NCI-H524 treated with DMSO at 0.1 percent for 48 hours (cell line): ENCODE data around the gene GALNT11.
"Not testable (repeated sequence)": the region's sequence is repeated elsewhere in the genome, so short reads cannot be mapped to it uniquely, and the experiment has no call there.

Experiments used
- DNase-seq: peaks from one replicate; lab custom pipeline; 2025; lab: John Stamatoyannopoulos, UW

The GALNT11 gene

GRCh38 chr7:152075379-152075778, 49.9 kb downstream of the GALNT11 start:
- not testable (repeated sequence) for DNase-seq

DNA sequence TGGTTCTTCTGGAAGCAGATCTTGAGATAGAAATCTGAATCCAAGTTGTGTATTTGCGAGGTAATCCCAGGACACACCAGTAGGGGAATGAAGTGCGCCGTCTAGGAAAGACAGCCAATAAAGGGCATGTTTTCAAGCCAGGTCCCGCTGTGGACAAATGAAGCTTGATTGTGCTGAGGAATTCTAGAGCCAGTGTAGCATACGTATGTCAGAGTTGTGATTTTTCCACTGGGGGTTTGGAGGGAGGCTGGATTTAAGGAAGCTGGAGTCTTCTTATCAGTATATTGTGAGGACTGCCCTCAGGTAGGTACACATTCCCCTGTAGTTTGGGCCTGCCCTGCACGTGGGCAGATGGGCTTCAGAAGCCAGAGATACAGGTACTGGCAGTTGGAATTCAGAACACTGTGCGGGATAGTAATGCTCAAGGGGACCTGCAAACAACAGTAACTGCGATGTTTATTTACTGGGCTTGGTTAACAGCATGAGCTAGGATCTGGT, 50.9 kb downstream of the GALNT11 start:
- no peak for DNase-seq

GRCh38 chr7:152076940-152077933, 51.8 kb downstream of the GALNT11 start:
- no peak for DNase-seq

DNA sequence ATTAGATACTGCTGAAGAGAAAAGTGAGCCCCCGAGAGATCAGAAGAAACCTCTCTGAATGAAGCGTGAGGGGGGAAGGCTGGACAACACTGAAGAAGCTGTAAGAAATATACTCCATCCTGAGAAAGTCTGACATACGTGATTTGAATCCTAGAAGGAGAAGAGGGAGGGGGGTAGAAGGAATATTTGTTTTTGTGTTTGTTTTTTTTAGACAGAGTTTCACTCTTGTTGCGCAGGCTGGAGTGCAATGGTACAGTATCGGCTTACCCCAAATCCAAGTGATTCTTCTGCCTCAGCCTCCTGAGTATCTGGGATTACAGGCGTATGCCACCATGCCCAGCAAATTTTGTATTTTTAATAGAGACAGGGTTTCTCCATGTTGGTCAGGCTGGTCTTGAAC, 52.6 kb downstream of the GALNT11 start:
- no peak for DNase-seq

GRCh38 chr7:152078786-152079185, 53.3 kb downstream of the GALNT11 start:
- DNase-seq: no peak

DNA sequence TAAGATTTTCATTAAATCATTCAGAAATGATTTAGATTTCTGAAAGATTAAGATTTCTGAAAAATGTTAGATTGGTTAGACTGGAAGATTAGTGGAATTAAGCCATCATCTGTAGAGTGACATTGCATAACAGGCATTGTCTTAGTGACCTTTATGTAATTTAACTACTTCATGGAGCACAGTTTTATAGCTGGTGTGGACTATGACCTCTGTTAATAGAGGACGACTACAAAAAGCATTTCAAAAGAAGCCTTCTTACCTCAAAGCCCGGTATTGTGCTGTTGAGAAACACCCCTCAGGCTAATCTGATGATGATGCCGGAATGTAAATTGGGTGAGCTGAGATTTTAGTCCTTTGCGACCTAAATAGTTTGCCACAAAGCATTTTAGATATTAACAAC, 55.6 kb downstream of the GALNT11 start:
- no peak for DNase-seq

- DNase-seq: not testable (repeated sequence)
Measured at GRCh38 chr7:152082073-152082721, 56.7 kb downstream of the GALNT11 start.

DNA sequence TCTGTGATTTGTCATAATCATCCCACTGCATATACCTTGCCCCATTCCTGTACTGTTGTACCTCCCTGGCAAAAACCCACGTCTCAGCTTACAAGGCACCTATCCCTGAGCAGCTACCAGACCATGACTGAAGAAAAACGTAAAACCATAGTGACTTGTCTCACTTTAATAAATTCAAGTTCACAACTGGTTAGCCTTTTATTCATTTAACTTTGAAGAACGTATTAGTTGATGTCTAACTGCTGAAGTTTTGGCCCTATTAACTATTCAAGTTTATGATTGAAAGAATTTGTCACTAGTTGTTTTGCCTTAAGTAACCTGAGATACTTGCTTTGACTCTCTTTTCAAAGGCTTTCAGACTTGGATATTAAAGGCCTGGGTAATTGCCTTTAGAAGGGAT, 59.7 kb downstream of the GALNT11 start:
- DNase-seq: no peak

GRCh38 chr7:152086513-152086912, 61.0 kb downstream of the GALNT11 start:
- DNase-seq: no peak

- DNase-seq: no peak
Measured at GRCh38 chr7:152089183-152089582, 63.7 kb downstream of the GALNT11 start.

DNA sequence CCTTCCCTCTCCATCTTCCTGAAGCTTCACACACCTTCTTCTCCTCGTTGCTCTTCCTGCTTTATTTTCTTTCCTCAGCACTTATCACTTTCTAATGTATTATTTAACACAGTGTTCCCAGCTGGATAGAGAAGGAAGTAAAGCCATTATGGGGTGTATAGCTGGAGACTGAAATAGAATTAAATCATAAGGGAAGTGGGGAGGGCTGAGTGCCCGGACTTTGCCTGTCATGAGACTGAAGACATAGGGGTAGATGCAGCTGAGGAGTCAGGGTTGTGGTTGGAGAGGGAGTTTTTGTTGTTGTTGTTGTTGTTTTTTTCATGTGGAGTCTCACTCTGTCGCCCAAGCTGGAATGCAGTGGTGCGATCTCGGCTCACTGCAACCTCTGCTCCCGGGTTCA, 65.3 kb downstream of the GALNT11 start:
- DNase-seq: no peak

DNA sequence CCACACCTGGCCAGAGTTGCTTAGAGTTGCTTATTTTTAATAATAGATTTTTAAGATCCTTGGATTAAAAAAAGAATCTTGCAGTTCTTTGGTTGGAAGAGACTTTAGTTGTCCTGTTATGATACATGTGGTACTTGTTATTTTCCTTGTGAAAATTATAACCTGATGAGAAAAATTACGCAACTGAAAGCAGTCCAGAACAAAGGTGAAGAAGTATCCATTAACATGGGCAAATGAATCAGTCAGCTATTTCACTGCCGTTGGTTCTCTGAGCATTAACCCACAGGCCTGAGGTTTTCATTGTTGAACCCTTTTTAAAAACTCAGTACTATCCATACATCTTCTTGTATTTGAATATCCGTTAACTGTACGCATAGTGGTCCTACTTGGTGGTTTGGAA, 68.2 kb downstream of the GALNT11 start:
- no peak for DNase-seq

DNA sequence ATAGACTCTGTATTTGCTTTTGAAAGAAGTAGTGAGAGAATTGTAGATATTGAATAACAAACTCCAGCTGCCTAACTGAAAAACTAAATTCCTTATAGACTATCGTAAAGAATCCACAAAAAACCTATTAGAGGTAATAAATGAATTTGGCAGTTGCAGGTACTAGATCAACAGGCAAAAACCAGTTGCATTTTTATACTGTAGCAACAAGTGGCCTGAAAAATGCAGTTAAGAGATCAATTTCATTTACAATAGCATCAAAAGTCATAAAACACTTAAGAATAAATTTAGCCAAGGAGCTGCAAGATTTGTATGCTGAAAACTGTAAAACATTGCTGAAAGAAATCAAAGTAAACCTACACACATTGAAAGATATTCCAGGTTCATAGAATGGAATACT, 70.3 kb downstream of the GALNT11 start:
- DNase-seq: no peak

DNA sequence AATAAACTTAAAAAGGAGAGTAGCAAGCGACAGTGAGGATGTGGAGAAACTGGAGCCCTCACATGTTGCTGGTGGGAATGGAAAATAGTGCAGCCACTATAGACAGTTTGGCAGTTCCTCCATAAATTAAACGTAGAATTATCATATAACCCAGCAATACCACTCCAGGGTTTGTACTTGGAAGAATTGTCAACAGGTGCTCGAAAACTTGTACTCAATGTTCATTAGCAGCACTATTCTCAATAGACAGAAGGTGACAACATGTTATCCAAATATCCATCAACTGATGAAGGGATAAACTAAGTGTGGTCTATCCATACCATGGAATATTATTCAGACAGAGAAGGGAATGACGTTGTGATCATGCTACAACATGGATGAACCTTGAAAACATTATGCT, 71.9 kb downstream of the GALNT11 start:
- DNase-seq: no peak

GRCh38 chr7:152103066-152103465, 77.6 kb downstream of the GALNT11 start:
- no peak for DNase-seq

DNA sequence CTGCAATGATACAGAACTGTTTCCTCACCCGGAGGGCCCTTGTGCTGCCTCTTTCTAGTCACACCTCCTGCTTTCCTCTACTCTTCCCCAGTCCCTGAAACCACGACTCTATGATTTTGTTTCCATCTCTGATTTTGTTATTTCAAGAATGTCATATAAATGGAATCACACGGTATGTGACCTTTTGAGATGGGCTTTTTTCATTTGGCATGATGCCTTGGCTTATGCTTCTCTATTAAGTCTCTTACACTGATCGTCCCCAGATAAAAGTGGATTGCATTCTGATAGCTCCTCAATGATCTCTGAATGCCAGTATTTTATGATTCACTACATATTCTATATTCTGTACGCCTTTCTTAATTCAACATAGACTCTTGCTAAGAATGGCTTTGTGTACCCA, 78.2 kb downstream of the GALNT11 start:
- DNase-seq: no peak

DNA sequence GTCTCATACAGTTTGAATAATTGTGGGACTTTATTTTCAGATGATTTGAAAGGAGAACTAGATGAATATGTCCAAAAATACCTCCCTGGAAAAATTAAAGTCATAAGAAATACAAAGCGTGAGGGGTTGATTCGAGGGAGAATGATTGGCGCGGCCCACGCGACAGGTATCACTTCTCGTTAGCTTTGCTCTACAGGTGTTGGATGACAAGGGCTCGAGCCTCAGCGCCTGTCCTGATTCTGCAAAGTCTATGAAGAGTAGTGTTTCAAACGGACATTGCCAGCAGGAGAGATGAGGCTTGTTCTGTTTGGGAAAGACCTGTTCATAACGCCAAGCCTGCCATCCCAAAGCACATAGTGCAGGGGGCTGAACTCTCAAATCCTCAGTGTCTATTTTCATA, 79.7 kb downstream of the GALNT11 start:
- no peak for DNase-seq

- DNase-seq: no peak
Measured at GRCh38 chr7:152106990-152107389, 81.5 kb downstream of the GALNT11 start.

DNA sequence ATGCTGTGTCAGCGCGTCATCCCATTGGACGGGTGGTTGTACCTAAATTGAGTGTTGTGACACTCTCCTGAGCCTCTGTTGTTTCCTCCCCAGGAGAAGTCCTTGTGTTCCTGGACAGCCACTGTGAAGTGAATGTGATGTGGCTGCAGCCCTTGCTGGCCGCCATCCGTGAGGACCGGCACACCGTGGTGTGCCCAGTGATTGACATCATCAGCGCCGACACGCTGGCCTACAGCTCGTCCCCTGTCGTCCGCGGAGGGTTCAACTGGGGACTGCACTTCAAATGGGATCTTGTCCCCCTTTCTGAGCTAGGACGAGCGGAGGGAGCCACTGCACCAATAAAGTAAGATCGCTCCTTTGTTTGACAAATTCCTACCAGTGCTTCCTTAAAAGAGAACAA, 82.5 kb downstream of the GALNT11 start:
- no peak for DNase-seq

- no peak for DNase-seq
Measured at GRCh38 chr7:152108359-152108758, 82.9 kb downstream of the GALNT11 start.

- DNase-seq: no peak
Measured at GRCh38 chr7:152112829-152113228, 87.4 kb downstream of the GALNT11 start.

DNA sequence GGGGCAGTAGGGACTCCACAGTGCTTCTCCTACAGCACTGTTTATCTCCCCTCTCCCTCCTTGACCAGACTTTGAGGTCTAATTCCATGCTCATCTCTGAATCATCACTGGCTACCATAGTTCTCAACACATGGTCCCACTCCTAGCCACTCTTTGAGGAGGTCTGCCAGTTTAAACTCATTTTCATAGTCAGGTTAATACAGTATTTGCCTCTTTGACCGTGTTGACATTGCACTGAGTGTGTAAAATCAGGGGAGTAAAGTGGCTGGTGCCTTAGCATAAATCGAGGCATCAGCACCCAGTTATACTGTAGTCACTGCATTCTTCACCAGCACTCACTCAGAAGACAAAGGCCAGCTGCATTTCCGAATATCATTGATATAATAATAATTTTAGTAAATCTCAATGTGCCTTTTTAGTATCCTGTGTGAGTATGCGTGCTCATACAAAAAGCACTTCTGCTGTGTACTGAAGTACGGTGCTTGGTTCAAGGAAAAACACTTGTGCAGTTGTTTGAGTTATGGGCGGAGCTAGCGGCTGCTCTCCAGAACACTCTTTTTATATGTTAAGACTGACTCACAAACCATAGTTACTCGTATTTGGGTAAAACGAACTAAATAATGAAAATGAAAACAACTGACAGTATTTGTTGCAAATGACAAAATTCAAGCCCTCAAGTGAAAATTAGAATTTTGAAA, 89.7 kb downstream of the GALNT11 start:
- no peak for DNase-seq

DNA sequence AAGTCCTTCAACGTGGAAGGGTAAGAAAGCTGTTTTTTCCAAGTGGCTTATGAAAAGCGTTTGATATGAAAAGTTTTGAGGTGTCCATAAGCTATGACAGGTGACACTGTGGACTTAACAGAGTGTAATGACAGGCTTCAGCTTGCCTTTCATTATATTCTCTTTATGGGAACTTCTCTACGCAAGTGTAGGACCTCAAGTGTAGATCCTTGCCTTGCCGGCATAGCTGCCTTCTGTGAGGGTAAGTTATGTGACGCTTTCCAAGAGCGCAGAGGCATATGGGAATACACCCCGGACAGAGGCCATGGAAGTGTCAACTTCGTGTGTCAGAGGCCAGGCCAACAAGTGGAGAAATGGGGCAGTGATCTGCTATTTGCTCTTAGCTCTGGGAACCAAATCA, 91.9 kb downstream of the GALNT11 start:
- DNase-seq: no peak
